Brain pericyte (primary cell): ENCODE results near the gene DENND1B.

Experiments
- DNase-seq: peaks from one replicate; pipeline ENCODE4 v3.0.0-alpha.2; 2012; ENCODE audit warnings: low read depth, low spot score

DENND1B gene, protein sequence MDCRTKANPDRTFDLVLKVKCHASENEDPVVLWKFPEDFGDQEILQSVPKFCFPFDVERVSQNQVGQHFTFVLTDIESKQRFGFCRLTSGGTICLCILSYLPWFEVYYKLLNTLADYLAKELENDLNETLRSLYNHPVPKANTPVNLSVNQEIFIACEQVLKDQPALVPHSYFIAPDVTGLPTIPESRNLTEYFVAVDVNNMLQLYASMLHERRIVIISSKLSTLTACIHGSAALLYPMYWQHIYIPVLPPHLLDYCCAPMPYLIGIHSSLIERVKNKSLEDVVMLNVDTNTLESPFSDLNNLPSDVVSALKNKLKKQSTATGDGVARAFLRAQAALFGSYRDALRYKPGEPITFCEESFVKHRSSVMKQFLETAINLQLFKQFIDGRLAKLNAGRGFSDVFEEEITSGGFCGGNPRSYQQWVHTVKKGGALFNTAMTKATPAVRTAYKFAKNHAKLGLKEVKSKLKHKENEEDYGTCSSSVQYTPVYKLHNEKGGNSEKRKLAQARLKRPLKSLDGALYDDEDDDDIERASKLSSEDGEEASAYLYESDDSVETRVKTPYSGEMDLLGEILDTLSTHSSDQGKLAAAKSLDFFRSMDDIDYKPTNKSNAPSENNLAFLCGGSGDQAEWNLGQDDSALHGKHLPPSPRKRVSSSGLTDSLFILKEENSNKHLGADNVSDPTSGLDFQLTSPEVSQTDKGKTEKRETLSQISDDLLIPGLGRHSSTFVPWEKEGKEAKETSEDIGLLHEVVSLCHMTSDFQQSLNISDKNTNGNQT

DNA sequence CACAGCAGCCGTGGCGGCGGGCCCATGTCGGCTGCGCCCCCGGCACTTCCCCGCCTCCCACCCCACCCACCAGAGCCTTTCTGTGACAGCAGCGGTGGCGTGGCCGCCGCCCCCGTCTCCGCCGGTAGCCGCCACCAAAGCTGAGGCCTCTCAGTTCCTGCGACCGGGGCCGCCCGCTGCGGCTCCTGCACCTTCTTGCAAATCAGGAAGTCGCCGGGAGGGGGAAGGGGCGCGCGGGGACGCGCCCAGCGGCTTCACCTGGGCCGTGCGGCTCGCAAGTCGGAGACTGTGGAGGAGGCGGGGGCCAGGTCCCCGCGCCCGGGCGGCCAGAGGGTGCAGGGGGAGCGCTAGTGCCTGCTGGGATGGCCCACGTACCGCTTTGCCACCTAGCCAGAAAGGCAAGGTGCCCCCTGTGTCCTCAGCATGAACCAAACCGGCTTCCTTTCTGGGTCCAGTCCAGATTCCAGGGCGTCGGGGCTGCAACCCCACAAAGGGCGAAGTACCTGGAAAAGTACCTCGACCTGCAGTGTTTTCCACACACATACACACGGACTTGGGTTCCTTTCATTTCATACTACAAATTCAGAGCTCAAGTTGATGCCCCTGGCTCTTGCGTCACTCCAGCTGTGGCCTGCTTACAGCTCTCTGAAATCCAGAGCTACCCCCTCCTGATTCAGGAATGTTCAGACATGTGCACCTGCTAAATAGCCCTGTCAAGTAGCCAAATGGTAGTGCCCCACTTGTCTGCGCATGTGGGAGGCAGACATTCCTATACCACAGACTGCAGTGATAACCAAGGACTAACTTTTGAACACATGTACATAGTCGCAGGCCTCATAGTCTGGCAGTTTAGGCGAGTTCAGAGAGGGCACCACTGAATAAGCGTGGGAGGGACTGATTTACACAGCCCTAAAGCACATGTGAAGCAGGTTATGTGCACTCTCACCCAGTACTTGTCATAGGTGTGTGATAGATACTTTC is at the start of gene DENND1B:
Gene DENND1B, minus strand, starts transcription at position 199 of the 981 bp plus-strand sequence. CDS start 325 bp downstream, outside the sequence.
- DNase-seq, result no peak

DNA sequence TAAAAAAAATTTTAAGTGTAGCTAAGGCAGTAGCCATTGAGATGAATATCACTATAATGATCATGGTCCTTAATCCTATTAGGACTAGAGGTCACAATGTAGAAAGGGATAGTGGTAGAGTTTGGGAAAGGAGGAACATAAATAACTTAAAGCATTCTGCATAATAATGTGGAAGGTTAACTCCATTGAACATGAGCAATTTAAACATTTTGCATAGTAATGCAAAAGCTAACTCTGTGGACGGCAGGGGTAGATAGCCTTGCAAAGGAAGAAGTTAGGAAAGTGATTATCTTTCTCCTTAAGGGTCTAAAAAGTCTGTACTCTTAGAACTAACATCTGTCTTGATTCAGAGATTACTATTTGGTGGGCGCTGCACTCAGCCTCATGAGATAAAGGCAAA is 39.0 kb upstream of the DENND1B start:
- no peak for DNase-seq

DNA sequence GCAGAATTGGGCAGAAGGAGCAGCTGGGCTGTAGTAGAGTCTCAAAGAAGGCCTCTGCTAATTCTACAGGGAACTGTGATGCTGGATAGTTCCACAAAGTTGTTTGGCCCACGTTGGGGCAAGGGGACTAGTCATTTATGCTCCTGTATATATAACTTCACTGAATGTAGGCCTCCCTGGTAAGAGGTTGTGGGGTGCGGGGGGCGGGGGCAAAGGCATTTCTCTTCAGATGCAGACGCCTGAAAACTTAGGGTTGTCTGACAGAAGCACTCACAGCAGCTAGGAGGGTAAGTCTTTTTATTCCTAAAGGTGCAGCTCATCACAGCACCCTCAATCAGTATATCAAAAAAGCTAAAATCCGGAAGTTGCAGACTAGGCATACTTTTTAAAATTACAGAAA is 38.5 kb upstream of the DENND1B start:
- DNase-seq, result no peak

DNA sequence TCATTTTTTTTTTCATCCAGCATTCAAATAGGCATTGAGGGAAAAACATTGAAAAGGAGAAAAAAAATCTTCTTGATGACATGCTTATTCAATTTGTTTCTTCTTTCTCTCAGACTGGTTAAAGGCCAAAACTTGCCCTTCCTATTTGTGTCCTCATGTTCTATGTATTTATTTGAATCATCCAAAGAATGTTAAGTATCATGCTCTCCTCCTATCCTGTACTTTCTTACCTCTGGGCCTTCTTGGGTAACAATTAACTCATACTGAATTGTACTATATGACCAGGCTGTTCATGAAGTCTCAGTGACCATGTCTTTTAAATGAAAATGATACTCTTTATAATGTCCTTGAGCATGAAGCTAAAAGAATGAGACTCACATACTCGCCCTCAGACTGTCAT is 36.5 kb upstream of the DENND1B start:
- no peak for DNase-seq

DNA sequence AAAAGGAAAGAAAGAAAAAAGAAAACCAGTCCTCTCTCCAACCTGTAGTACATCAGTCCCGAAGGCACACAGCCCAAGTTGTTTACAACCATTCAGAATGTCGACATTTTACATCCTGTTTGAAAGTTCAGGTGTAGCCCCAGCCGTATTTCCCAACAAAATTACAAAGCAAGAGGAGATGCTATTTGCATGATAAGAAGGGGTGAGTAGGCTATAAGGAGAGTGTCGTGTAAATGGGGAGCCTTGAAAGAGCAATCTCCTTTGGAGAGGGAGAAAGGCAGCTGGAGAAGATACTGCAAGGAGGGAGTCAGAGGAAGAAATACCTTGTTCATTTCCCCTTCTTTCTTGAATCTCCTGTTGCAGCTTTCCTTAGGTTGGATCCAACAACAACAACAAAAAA is 35.5 kb upstream of the DENND1B start:
- DNase-seq, result no peak

DNA sequence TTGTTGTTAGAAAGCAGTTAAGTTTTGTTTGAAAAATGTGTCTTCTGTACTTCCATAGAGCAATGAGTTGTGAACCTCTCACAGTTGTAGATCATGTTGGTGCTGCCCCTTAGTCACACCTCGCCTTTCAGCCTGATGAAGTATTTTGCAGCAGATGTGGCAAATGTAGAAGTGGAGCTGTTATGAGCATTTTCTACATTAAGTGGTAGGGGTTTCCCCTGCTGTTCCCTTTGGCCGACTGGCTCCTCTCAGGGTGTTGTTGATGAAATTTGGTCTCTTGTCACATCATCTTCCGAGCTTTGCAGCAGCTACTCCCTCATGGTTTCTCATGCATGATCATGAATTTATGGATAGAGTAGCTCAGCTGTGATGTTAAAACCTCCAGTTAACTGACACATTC is 33.6 kb upstream of the DENND1B start:
- DNase-seq, result no peak

DNA sequence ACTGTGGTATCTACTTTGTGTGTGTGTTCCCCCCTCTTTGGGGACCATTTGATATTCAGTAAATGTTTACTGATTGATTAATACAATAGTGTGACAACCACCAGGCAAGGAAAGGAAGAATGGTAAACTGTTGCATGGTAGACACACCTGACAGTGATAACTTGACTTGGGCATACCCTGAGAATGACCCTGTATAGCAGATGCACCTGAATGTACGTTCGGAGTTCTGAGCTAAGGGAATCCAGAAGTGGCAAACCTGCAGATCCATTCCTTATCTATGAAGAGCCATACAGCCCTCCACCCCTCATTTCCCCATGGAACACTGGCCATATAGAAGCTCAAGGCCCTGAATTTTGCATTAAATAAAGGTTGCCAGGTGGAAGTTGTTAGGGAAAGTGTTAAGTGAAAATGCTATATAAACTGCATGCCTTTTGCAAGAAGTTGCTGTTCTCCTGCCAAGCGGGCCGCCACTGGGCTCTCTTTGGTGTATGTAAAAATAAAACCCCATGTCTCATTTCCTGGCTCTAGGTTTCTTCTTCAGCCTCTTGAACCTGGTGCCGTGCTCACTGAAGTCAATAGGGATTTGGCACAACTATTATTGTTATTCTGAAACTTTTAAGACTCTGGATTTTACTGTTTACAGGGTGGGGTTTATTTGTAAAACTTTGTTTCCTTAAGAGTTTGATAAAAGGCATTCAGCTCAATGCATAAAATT is 32.6 kb upstream of the DENND1B start:
- no peak for DNase-seq

DNA sequence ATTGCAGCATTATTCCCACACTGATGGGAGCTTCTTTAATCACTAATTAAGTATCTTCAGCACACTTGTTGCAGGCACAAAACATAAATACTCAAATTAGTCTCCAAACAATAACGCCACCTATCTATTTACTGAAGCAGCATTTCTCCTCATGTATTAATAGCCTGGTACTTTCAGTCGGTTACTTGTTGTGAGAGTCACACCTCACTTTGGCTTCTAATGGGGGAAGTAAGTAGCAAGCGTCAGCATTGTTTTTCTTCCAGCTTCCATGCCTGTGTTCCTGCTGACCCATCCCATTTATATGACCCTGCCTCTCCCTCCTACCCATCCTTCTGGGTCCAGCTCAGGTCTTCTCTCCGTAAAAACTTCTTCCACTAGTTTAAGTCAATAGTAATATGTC is 31.9 kb upstream of the DENND1B start:
- DNase-seq, result no peak

DNA sequence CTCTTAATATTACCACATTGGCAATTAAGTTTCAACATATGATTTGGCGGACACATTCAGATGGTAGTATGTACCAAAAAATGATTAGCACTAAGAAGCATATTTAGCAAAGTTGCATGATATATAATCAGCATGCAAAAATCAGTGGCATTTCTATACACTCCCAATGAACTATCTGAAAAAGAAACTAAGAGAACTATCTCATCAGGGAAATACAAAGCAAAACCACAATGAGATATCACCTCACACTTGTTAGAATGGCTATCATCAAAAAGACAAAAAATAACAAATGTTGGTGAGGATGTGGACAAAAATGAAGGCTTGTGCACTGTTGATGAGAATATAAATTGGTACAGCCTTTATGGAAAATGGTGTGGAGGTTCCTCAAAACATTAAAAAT is 31.4 kb upstream of the DENND1B start:
- no peak for DNase-seq

DNA sequence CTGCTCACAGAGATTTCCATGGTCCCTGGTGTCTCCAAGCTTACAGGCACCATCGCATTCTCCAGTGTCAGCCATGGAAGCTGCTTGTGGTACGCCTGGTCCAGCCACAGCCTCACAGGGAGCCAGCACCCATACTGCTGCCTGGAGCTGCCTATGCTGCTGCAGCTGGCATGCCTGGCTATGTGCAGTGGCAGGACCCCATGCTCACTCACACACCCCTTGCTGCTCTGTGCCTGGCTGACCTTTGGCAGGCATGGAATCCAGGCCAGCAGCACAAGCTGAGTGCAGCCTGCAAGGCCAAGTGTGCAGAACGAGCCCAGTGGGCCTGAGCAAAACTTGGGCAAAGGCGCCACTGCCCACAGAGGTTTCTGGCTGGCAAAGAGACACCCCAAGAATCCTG is 26.4 kb upstream of the DENND1B start:
- DNase-seq, result no peak

DNA sequence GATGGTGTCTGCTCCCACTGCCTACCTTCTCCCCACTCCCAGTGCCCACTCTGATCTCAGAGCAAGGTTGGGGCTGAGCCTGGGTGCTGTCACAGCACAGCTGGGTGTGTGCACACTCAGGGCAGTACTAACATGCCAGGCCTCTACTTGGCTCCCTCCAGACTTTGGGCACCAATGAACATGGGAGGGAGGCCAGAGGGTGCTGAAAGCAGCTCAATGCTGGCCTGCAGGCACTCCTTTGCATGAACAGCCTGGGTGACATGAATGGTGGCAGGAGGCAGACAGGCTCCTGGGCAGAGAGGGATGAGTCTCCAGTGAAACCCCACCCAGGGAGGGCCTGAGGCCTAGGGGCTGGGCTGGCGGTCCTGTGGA is 25.8 kb upstream of the DENND1B start:
- no peak for DNase-seq

DNA sequence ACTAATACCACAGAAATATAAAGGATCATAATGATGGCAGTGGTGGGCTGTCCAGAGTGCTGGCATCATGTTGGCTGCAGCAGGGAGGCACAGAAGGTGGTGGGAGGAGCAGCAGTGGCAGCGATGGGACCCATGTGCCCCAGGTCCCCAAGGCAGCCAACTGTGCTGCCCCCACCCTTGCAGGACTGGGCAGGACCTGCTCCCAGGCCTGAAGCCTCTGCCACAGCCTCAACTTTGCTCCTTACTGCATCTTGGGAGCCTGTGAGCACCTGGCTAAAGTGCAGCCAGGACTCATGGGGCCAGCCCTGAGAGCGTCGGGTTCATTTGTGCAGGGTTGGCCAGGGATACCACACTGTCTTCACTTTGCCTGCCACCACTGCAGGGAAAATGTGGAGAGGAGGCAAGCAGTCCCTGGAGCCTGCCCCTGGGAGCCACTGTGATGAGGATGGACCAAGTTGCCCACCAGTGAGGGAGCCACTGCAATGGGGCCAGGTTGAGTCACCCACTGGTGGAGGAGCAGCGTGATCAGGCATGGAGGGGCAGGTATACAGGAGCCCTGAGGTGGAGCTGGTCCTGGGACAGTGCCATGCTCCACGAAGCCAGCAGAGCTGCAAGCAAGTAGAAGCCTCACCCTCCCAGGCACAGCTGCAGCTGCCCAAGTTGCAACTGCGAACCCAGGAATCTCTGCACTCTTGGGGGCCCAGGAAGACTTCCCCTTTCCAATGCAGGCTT is 25.3 kb upstream of the DENND1B start:
- no peak for DNase-seq

DNA sequence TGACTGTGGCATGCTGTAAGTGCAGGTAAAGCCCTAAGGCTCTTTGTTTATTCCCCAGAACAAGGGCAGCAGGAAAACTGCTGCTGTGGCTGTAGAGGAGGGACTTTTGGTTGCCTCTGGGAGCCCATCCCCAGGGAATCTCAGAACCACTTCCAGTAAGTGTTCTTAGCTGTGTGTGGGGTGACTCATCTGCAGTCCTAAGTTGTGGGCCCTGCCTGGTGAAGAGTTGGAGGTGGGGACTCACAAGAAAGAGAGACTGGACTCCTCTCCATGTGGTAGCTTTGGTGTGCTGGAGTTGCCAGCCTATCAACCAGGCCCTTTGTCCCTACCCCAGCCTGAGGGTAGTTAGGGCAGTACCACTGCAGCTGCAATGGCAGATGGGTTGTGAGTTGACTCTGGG is 24.0 kb upstream of the DENND1B start:
- no peak for DNase-seq

DNA sequence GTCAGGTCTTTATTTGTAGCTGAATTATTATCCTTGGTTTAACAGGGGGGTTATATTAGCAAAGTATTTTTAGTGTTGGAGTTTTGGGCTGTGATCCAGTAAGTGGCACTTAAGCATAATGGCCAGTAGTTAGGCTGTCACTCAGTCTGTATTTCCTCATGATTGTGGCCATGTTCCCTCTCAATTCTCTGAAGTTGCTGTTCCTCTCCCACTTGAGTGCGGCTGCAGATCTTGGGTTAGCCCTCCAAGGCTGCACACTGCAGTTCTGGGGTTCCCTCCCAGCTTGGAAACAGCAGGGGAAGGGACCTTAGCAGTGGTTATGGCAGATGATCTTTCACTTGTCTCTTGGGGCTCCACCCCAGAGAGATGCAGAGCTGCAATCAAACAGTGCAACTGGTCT is 23.2 kb upstream of the DENND1B start:
- no peak for DNase-seq

DNA sequence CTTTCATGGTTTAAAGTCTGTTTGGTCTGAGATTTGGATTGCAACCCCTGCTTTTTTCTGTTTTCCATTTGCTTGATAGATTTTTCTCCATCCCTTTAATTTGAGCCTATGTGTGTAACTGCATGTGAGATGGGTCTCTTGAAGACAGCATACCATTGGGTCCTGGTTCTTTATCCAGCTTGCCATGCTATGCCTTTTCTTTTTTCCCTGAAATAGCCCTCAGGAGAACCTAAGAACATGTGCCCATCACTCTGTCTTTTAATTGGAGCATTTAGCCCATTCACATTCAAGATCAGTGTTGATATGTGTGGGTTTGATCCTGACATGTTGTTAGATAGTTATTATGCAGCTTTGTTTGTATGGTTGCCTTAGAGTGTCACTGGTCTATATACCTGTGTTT is 21.7 kb upstream of the DENND1B start:
- no peak for DNase-seq

DNA sequence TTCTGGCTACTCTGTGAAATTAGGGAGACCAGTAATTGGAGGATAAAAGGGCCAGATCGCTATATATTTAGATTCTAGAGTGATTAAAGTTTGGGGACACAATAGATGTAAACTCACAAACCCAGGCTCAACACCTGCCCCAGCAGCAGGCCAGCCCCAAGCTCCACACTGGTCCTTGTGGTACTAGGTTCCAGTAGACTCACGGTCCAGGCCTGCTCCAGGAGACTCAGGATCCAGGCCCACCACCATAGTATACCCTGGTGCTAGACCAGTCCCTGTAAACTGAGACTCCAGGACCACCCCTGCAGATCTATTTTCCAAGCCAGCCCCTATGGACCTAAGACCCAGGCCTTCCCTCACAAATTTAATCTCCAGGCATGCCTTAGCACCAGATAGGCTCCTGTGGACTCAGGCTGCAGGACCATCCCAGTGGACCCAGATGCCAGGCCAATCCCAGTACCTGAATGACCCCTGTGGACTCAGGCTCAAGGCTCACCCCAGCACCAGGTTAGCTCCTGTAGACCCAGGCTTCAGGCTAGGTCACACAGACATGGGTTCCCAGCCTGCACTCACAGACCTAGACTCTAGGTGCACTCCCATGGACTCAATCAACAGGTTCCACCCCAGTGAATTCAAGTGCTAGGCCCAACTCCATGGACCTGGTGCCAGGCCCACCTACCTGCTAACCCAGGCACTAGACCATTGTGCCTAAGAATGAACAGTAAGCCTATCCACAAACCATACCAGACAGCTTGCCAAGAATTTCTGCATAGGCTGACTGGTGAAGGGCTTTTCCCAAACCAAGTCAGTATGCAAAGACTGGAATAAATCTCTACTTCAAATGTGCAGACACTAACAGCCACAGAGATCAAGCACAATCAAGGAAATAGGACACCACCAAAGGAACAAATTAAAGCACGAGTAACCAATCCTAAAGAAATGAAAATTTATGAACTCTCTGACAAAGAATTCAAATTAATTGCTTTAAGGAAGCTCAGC is 13.8 kb upstream of the DENND1B start:
- no peak for DNase-seq

DNA sequence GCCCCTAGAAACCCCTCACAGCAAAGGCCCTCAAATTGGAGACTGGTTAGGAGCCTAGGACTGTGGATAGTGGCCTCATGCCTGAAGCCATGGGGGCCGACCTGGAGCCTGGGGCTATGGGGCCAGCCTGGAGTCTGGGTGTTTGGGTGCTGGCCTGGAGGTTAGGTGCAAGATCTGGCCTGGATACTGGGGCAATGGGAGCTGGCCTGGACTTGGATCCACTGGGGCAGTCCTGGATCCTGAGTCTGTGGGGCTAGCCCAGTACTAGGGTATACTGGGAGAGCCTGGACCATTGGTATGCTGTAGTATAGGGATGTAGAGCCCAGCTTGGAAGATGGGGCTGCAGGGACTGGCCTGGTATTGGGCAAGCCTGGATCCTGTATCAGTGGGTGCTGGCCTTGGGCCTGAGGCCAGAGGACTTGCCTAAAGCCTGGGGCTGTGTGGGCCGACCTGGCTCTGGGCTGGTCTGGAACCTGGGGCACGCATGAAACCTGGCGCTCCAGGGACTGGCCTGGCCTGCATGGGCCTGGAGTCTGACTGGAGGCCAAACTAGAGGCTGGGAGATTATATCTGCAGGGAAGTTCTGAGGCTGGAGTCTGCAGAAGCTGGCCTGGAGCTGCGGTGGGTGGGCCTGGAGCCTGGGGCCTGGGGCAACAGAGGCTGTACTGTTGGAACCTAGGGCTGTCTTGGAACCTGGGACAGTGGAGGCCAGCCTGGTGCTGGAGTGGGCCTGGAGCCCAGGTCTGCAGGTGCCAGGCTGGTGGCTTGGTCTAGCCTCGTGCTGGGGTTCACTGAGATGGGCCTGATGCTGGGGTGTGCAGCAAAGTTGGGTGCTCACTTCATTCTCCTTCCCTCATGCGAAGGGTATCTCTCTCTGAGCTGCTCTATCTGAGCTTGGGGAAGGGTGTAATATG is 12.6 kb upstream of the DENND1B start:
- no peak for DNase-seq

DNA sequence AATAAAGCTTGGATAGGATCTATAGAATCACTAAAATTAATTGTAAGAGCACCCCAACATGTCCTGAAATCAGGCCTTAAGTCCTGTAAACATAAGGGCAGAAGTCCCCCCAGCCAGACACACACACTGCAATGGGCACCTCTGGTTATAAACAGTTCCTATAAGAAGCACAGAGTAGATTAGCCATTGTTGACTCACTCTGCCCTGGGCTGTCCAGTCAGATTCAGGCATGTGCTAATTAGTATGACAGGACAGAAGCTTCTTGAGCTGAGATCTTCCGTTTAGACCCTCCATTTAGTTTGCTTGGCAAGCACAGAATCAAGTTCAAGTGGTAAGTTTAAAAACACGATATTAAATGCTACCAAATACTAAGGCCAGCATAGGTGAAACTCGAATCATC is 11.8 kb upstream of the DENND1B start:
- DNase-seq, result no peak
